Amniotic epithelial cell (primary cell): ENCODE data around the gene CPB1.

Source experiments
- DNase-seq: peaks from one replicate; pipeline ENCODE4 v3.0.0-alpha.2; 2010; ENCODE audit warnings: low read depth

CPB1 gene

DNA sequence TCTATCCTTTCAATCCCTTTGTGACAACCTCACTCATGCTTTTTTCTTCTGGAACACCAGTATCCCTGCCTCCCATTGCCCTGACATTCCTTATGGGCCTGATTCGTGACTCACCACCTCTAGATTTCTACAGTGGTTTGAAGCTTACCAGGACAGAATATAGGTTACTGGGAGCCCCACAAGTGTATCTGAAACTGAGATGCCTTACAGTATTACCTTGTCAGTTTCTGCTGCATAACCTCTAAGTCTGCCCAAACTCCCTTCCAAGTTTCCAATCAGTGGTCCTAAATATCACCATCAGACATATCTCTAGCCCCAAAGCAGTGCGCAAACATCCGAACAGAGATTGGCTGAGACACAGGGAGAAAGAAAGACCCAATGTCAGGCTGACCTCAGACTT, 5.6 kb downstream of the CPB1 start:
- DNase-seq: peak; percentile 15

DNA sequence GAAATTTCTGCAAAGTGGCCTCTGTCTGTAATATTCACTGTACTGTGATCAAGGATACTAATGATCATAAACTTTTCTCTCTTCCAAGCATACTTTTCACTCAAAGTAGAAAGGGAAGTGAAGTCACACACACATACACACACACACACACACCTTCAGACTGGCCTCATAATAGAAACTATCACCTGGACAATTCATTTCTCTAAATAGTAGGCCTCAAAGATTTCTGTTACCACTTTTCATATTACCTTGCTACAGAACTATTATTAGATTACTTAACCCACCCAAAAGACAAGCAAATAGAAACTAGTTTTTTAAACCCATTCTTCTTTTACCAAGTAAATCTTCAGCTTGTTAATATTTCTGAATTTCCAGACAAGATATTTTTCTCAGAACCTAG, 12.2 kb downstream of the CPB1 start:
- no peak for DNase-seq

DNA sequence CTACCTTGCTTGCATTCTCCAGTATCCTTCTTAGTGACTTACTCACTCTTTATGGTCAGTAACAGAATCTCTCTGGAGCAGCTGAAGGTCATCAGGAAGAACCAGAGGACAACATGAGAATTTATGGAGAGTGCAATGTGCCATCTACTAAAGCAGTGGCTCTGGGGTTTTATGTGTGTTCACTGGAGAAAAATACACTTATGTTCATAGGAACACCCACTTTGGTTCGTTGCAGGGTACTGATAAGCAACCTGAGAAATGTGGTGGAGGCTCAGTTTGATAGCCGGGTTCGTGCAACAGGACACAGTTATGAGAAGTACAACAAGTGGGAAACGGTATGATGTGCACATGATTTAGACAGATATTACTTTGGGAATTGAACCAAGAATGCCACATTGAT, 12.8 kb downstream of the CPB1 start:
- DNase-seq: no peak

DNA sequence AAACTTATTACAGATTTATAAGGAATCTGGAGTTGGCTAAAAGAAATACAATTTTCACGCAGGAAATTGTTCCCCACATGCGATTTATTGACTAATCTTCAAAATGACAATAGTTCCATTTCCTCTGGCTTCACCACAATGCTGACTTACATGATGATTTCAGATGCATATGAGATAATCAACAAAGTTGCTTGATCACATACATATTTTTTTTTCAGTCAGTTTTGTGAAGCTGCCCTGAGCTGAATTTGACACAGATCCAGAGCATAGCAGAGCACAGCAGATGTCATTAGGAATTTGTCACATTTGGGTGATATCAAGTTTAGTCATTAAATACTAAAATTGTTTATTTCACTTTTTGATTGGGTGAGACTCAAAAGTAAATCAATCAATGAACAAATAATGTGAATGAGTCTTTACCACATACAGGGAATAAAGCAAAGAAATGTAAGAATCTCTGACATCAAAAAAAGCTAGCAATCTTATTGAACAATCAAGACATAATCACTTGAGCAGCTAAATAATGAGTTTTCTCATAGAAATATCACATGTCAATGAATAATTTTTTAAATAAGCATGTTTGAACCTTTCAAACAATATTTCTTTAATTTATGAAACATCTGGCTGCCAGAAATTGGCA, 18.3 kb downstream of the CPB1 start:
- DNase-seq: no peak

DNA sequence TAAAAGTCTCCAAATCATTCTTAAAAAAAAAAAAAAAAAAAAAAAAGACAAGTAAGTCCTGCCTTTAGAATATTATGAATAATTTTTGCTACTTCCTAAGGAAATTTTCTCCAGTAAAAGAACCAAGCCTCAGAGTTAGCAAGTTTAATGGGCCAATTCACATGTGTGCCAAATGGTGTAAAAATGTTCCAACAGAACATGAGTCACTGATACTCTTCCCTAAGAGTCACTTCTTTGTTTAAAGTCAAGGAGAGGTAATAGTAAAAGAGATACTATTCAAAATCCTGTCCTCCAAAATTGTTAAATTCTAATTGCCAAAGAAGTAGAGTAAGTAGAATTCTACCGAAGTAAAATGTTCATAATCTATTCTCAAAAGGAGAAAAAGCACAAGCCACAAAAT, 19.7 kb downstream of the CPB1 start:
- DNase-seq: peak; percentile 12

DNA sequence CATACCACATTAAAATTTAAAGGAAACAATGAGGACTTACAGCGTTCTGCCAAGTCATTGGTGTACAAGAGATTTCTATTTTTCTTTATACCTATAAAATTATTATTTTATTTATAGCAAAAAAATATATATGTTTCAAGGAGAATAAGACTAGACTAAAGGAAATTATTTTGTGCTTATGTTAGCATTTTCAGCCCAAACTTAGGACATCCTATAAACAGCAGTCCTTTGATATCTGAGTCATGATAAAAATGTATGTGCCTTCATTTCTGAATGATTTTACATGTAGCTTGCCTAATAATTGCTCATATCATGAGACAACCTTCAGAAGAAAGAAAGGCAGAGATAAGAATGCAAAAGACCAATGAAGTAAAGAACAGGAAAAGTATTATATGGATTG, 20.8 kb downstream of the CPB1 start:
- peak; percentile 10 for DNase-seq

DNA sequence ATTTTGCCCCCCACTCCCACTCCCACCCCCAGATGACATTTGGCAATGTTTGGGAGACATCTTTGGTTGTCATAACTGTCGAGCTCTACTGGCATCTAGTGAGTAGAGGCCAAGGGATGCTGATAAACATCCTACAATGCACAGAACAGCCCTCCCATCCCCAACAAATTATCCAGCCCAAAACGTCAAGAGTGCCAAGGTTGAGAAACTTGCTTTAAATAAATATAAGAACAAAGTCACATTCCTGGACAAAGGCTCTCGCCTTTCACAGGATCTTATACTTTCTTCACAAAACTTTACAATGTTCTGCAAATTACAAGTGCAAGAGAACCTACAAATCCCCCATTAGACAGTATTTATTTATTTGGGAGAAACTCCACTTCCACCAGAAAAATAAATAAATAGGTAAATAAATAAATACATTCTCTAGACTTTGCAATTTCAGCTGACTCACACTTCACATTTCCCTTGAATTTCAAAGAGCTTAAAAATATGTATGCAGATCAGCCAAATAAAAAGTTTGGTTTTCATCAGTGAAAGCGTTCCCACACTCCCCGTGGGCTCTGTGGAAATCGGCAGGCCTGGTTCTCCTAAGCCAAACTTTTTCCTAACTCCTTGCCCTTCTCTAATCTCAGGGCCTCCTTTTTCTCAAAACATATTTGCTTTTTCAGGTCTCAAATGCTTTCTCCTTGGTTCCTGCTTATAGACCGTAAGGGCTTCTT, 24.8 kb downstream of the CPB1 start:
- DNase-seq: no peak

DNA sequence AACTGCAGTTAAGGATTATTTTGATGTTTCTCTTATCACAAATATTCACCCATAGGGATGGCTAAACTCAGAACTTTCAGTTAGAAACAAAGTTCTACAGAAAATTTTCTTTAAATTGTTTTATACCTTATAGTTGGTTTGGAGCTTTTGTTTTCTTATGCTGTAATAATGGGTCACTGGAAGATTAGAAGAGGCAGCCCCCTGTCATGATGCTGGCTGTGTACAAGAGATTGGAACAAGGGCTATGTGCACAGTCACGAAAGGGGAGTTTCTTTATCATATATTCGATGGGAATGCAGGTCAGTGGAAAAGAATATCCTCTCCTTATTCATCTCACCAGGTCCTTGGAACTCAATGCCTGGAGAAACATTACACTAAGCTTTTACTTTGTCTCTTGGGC, 25.5 kb downstream of the CPB1 start:
- DNase-seq: no peak

DNA sequence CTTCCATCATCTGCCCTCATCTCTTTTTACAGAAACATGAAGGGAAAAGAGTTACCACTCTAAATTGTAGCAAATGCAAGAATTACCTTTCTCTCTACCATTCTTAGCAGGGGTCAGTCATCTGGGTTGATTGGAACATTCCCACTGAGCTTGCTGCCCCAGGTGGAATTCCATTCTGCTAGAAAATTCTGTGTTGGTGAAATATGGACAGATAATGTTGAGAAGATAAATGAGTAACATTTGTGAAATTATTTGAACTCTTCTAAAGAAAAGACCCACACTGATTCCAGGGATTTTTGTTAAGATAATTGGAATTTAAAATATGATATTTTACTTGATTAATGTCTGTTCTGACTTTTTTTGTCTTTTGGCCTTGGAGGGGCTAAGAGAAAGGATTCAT, 26.4 kb downstream of the CPB1 start:
- DNase-seq: no peak

DNA sequence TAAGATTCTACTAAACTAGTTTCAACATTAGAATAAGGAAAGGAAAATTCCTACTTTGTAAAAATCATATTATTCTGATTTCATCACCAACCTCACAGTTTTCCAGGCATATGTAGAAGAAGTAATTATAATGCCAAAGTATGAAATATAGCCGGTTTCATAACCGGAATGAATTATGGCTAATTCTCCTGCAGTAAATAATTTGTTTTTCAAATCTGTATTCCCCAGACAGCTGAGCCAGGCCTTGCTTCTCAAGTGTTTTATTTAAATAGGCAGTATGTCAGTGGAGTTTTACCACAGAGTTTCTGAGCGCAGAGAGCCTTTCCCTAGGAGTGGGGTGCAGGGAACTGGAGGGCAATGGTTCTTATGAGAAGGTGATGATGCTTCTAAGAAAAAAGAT, 28.8 kb downstream of the CPB1 start:
- peak; percentile 54 for DNase-seq

DNA sequence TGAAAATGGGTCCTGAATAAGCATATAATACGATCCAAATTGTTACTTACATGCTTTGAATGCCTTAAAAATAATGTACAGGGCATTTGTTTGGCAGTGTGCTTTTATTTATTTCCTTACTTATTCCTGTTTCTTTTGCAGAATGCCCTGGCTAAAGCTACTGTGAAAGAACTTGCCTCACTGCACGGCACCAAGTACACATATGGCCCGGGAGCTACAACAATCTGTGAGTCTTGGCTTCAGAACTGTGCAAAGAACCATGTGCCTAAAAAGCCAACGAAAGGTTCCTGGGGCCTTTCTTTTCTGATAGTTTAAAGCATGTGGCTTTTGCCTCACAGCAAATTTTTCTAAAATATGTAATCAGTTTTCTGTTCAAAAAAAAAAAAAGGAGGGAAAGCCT, 29.7 kb downstream of the CPB1 start:
- no peak for DNase-seq

DNA sequence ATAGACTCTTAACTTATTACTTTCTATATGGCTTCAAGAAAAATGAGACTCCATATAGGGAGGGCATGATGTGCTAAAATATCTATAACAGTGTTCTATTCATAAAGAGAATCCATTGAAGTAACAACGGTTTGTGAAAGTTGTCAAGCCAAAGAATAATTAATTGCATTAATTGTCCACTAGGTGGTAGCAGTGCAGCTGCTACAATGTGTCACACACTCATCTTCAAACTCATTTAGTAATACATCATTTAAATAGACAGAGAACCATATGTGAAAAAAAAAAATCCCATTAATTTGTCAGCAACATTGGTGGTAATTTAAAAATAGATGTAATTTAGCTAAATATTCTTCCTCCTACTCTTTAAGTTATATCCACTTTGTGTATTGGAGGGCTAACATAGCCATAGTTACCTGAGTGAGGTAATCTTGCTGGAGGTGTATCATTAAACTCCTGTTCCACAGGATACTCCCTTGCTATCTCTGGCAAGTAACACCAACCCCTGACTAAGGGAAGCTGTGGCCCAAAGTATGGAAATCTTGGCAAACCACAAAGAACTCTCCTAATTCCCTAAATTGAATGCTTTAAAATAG, 33.8 kb downstream of the CPB1 start:
- DNase-seq: peak; percentile 49

DNA sequence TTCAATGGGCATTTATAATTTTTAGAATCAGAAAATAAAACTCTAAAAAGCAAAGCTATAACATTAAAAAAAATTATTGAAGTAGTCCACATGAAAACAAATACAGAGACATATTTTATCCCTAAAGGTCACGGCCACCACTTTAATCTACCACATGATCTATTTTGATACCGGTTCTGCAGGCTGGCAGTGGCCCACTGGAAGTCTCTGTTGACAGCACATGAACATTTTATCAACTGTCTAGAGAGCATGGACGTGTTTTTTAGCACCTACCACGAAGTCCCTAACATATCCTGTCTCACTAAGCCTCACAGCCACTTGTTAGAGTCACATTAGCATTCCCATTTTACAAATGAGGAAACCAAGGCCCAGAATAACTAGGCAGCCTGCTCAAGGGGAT, 35.7 kb downstream of the CPB1 start:
- no peak for DNase-seq

DNA sequence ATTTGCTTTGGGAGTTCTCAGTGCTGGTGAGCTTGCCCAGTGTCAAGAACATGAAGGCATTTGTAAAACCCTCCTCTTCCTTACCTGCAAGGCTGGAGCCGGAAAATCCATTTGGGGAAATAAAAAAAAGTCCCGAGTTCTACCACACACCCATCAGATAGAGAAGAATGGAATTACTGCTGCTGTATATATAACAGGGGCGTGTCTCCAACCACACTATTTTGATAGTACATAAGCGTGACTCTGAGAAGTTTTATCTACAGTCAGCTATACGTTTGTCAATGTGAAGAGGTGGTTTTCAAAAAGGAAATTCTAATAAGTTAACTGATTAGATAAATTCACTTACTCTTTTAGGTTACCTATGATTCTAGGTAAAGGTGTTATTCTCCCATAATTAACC, 36.2 kb downstream of the CPB1 start:
- no peak for DNase-seq

DNA sequence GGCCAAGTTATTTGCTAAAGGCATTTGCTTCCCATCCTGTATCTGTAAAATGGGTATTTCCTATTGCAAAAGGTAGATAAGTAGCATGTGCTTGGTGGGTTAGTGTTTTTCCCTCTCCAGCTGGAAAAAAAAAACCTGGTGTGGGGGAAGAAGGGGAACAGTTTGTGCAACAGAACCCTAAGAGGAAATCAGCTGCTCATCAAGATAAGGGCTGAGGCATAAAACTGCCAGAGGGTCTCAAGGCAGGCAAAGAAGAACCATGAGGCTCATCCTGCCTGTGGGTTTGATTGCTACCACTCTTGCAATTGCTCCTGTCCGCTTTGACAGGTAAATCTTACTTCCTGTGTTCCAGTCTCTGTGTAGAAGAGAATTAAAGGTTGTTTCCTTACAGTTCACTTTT, 37.4 kb downstream of the CPB1 start, which contains the start of gene CPA3:
CPA3 (plus strand) TSS at position 248 of the 400 bp plus-strand sequence; CDS start at position 260, 12 bp downstream.
- DNase-seq: no peak

DNA sequence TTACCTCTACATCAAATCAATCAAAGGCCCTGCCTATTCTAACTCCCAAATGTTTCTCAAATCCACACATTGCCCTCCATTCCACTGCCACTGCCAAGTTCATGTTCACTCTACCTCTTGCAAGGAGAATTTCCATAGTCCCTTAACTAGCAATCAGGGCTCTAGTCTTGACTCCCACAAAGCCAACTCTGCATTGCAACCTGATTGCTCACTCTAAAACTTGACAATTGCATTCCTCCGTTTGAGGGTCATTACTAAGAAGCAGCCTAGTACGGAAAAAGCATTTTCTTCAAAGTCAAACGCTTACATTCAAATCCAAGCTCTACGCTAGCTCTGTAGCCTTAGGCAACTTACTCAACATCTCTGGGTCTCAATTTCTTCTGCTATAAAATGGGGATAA, 38.6 kb downstream of the CPB1 start:
- DNase-seq: peak; percentile 84

DNA sequence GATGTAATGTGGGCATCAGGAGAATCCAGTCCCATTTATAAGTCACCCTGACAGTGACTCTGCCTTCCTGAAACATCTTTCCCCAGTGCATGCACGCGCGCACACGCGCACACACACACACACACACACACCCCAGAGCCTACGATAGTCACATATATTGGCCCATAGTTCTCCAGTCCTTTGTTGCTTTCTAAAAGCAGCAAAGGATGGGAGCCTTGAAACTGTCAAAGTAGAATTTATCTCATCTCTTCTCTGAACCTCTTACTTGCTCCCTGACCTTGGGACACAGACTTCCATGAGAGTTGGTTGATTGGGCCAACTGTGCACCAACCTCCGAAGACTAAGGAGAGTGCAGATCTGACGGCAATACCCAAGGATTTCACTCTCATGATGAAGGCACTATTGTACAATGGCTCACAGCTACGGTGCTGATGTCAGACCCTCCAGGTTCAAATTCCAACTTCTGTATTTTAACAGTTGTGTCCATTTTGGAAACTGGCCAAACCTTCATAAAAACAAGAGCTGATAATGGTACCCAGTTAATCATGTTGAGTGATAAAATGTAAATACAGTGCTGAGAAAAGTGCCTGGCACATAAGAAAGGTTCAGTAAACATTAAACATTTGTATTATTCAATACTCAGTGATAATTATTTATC, 45.8 kb downstream of the CPB1 start:
- DNase-seq: peak; percentile 11

DNA sequence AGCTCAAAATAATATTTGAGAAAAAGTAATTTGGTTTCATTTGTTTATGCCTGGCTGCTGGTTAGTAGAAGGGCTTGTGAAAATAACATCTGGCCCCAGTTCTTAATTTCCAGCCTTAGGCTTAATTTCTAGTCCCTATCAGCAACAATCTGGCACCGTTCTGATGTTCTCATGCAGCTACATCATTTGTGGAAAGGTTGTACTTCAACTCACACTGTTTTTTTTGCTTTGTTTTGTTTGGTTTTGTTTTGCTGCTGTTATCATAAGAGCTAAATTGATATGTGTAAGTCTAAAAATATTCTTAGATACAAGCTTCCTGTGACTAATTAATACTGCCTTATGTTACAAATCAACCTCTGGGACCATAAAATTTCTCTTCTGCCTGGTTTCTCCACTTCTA, 46.4 kb downstream of the CPB1 start:
- DNase-seq: no peak

DNA sequence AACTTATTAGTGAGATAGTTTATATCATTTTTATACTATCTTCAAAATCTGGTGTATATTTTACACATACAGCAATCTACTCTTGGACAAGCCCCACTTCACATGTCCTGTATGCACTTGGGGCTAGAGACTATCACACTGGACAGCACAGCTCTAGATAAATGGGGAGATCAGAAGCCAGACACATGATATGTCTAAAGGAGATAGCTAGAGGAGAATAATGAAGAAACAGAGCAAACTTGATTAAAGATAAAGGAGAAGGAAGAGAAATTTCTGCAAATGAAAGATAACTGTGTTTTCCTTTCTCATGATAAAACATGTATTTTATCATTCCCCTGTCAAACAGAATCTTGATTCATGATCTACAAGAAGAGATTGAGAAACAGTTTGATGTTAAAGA, 50.5 kb downstream of the CPB1 start:
- peak; percentile 44 for DNase-seq

DNA sequence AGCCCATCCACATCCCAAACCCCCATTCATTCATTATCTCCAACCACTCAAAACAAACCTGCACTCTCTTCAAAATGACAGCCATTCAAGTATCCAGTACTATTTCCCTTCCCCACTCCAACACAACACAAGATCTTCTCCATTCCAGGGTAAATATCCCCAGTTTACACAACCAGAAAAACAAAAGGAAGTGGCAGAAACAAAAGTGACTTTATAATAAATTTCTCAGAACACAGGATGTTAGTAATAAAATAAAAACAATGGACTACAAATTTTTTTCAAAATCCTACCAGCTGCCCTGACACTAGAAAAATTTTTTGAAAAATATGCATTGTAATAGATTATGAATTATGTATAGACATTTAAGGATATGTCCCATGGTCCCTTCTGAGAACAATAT, 51.6 kb downstream of the CPB1 start:
- DNase-seq: no peak

DNA sequence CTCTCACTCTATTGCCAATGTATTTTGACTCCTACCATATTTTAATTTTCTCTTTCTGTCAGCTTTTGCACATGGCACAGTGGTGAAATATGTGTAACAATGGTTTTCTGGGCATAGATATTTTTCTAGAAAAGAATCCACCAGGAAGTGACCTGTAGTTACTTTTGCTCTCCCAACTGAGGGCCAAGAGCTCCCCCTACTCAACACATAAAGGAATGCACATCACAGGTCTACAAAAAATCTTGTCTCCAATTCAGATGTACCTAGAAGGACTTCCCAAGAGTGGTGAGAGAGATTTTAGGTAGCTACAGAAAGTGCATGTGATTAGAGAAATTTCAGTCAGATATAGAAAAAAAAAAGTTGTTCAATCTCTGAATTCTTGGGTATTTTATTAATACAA, 53.1 kb downstream of the CPB1 start:
- peak; percentile 12 for DNase-seq

DNA sequence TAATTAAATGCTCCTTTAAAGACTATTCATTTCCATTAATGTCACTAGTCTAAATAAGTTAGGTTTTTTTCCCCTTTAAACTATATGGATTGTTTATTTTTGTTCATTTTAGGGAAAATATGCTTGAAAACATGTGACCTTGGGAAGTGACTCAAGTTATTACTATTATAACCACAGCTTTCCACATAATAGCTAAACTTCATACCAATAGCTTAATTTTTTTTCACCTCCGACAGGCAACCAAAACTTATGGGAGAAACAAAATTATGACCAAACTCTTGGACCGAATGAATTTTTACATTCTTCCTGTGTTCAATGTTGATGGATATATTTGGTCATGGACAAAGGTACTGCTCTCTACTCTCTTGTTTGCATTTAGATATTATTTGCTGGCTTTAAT, 53.7 kb downstream of the CPB1 start:
- DNase-seq: peak; percentile 42

DNA sequence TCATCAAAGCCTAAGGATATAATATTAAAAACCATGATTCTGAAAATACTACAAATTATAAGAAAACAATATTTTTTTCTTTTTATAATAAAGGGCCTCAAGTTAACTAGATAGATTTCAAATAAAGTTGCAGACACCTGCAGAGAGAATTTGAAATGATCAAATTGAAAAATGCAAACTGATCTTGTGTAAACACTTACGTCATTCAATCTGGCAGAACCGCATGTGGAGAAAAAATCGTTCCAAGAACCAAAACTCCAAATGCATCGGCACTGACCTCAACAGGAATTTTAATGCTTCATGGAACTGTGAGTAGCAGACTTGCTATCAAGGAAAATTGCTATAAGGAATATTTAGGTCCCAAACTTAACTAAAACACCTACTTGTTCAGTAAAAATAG, 54.7 kb downstream of the CPB1 start:
- peak; percentile 49 for DNase-seq
